Lung (tissue), 12 donors: ENCODE measurements around the gene SHFL. TPM values are rescaled to one million over a fixed set of nuclear protein-coding genes. Genes with fewer than 3 reads are reported as not detected.

Experiments
- ATAC-seq: fragments of 200-7000 bp; cut with Tn5 transposase; one replicate; pipeline ENCODE4 v1.9.1; 2020; ENCODE audit warnings: moderate number of reproducible peaks; ENCODE audit not compliant: insufficient read depth, low FRiP score
- DNase-seq, 3 donors: peaks; one replicate each; pipeline ENCODE4 v3.0.0-alpha.2; 2013 to 2017
- H3K27ac ChIP-seq, 2 donors: one replicate each; pipeline ENCODE4 v1.5.1; 2013; ENCODE audit warnings: mild to moderate bottlenecking in 2 of 2, moderate library complexity in 2 of 2, control low read depth in 1 of 2, inconsistent platforms in 1 of 2, low read depth in 1 of 2, low read length in 1 of 2
- H3K27me3 ChIP-seq, 3 donors: one replicate each; pipeline ENCODE4 v1.5.1; 2013; ENCODE audit warnings: low read length in 2 of 3; ENCODE audit not compliant: control insufficient read depth in 3 of 3, insufficient read depth in 3 of 3
- H3K36me3 ChIP-seq, 4 donors: one replicate each; pipeline ENCODE4 v1.5.1; 2013; ENCODE audit warnings: low read length in 4 of 4, mild to moderate bottlenecking in 1 of 4, moderate library complexity in 1 of 4; ENCODE audit not compliant: control insufficient read depth in 4 of 4, insufficient read depth in 4 of 4
- H3K4me1 ChIP-seq, 5 donors: one replicate each; pipeline ENCODE4 v1.5.1; 2013; ENCODE audit warnings: low read length in 5 of 5, mild to moderate bottlenecking in 2 of 5, moderate library complexity in 1 of 5; ENCODE audit not compliant: control insufficient read depth in 5 of 5, insufficient read depth in 5 of 5
- H3K4me3 ChIP-seq: one replicate; pipeline ENCODE4 v1.5.1; 2013; ENCODE audit warnings: mild to moderate bottlenecking, control low read depth, moderate library complexity
- H3K9ac ChIP-seq, 2 donors: one replicate each; pipeline ENCODE4 v1.5.1; 2013; ENCODE audit warnings: low read length in 2 of 2, control low read depth in 1 of 2; ENCODE audit not compliant: insufficient read depth in 1 of 2
- H3K9me3 ChIP-seq, 4 donors: one replicate each; pipeline ENCODE4 v1.5.1; 2013; ENCODE audit warnings: low read length in 3 of 4, mild to moderate bottlenecking in 1 of 4, moderate library complexity in 1 of 4; ENCODE audit not compliant: control insufficient read depth in 4 of 4, insufficient read depth in 3 of 4
- WGBS, 2 donors: extraction: QIAGEN DNeasy Blood & Tissue Kit; methylation state at CpG; one replicate each; pipeline ENCODE4 v1.1.7; 2013; 5-methylcytosine and 5-hydroxymethylcytosine counted together
- polyA plus RNA-seq, 2 donors: library from polyadenylated mRNA; stranded (reverse); fragments of 200-250 nt; gene quantifications; one replicate each; pipeline ENCODE4 v1.2.1, GENCODE V29; 2013
- total RNA-seq, 2 donors: library from RNA; depleted of rRNA in 1 of 2; stranded (reverse); fragments of >200 nt in 1 of 2; gene quantifications; one replicate each; pipeline ENCODE4 v1.2.1, GENCODE V29; 2014 to 2021
- TF ChIP-seq, protein P1 (sequence below): IDR thresholded peaks from 2 replicates; pipeline ENCODE4 v1.5.1; 2012; ENCODE audit warnings: mild to moderate bottlenecking; ENCODE audit errors: control extremely low read depth, extremely low read depth
- donor health status: control.
- donor health status: control.
- donor health status: Bipolar disorder and iron deficiency.
- donor health status: healthy.
- donor health status: DM: yes; HTN: yes; CAD: no.

The SHFL gene
- total and polyA plus RNA-seq, 4 donors, result 21.2 to 43.5 (median 33.3) TPM

DNA sequence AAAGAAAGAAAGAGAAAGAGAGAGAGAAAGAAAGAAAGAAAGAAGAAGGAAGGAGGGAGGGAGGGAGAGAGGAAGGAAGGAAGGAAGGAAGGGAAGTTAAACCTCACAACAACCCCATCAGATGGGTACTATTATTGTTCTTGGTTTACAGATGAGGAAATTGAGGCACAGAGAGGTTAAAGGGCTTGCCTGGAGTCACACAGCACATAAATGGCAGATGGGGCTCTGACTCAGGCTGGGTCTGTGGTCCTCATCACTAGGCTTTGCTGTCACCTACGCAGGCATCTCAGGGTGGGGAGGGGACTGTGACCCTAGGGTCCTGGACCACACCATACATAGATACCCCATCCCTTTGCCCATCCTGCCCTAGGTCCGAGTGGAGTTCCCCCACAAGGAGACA, 36.5 kb upstream of the SHFL start:
- no peak overlapping the region for H3K9ac ChIP-seq
- ATAC-seq (no peak), DNase-seq (no peak)
- H3K36me3 ChIP-seq, result no peaks in the 10 kb centered on the region
- H3K9me3 ChIP-seq, result peaks cover 0 to 16% (median 4%) of the 10 kb centered on the region in 4 donors
- H3K4me1 ChIP-seq, result no peaks in the 10 kb centered on the region
- TF ChIP-seq, protein P1, sequence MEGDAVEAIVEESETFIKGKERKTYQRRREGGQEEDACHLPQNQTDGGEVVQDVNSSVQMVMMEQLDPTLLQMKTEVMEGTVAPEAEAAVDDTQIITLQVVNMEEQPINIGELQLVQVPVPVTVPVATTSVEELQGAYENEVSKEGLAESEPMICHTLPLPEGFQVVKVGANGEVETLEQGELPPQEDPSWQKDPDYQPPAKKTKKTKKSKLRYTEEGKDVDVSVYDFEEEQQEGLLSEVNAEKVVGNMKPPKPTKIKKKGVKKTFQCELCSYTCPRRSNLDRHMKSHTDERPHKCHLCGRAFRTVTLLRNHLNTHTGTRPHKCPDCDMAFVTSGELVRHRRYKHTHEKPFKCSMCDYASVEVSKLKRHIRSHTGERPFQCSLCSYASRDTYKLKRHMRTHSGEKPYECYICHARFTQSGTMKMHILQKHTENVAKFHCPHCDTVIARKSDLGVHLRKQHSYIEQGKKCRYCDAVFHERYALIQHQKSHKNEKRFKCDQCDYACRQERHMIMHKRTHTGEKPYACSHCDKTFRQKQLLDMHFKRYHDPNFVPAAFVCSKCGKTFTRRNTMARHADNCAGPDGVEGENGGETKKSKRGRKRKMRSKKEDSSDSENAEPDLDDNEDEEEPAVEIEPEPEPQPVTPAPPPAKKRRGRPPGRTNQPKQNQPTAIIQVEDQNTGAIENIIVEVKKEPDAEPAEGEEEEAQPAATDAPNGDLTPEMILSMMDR, result no peak
- peaks cover 0 to 4% (median 0%) of the 10 kb centered on the region in 3 donors for H3K27me3 ChIP-seq
- no peak overlapping the region for H3K27ac ChIP-seq
- 60 to 73% methylated on average over 2 of the region's 2 CpGs for WGBS, 2 donors
- H3K4me3 ChIP-seq, result no peak overlapping the region

DNA sequence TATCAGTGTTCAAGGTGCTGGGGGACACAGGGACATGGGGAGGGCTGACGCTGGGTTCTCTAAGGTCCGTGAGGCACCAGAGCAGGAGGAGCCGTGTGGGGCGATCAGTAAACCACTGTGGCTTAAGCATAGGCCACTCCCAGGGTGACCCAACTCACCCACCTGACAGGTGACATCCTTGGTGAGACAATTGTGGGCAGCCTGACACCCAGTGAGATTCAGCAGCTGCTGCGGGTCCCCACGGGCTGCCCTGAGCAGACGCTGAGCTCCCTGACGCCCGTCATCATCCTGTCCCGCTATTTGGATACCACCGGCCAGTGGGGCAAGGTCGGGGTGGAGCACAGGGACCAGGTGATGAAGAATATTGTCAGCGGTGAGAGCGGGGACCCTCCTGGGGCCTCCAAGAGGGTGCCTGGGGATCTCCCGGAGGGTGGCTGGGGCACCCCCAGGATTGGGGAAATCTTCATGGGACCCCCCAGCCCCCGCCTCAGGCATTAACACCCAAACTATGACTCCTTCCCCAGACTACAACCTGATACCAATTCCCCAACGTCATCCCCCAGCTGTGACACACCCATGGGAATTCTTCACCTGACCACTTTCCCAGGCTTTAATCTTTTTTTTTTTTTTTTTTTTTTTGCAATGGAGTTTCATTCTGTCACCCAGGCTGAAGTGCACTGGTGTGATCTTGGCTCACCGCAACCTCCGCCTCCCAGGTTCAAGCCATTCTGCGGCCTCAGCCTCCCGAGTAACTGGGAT, 33.3 kb upstream of the SHFL start:
- H3K36me3 ChIP-seq, result no peaks in the 10 kb centered on the region
- H3K4me3 ChIP-seq, result no peak overlapping the region
- ATAC-seq (no peak), DNase-seq (no peak)
- no peak overlapping the region for H3K9ac ChIP-seq
- no peaks in the 10 kb centered on the region for H3K9me3 ChIP-seq
- 75 to 77% methylated on average over 21 of the region's 21 CpGs for WGBS, 2 donors
- H3K4me1 ChIP-seq, result no peaks in the 10 kb centered on the region
- H3K27me3 ChIP-seq, result no peaks in the 10 kb centered on the region
- no peak overlapping the region for H3K27ac ChIP-seq
- TF ChIP-seq, protein P1, result no peak

DNA sequence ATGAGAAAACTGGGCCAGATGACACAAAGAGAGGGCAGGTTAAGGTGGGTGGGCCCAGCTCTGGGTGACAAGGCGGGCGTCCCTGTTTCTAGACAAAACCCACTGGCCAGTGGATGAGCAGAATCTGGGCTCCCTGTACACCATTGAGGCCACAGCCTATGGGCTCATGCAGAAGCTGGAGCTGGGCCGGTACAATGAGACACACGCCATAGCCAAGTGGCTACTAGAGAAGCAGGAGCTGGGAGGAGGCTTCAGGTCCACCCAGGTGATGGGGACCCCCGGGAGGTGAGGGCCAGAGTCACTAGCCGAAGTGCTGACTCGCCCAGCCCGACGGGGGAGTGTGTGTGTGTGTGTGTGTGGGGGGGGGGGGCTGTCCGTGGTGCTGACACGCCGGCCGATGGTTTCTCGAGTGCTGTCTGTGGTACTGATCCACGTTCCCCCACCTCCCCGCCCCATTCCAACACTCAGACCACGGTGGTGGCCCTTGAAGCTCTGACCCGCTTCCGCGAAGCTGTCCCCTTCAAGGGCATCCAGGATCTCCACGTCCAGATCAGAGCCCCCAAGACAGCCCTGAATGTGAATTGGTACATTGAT, 24.3 kb upstream of the SHFL start:
- H3K9ac ChIP-seq, result no peak overlapping the region
- no peaks in the 10 kb centered on the region for H3K4me1 ChIP-seq
- ATAC-seq, result no peak
- H3K4me3 ChIP-seq, result no peak overlapping the region
- no peak overlapping the region for H3K27ac ChIP-seq
- peaks cover 0 to 3% (median 0%) of the 10 kb centered on the region in 3 donors for H3K27me3 ChIP-seq
- TF ChIP-seq, protein P1, result no peak
- H3K36me3 ChIP-seq, result no peaks in the 10 kb centered on the region
- WGBS, 2 donors, result 32 to 38% methylated on average over 16 to 17 of the region's 21 CpGs
- peaks cover 0 to 5% (median 0%) of the 10 kb centered on the region in 4 donors for H3K9me3 ChIP-seq
- no peak for DNase-seq
